Measurements from ENCODE around the gene MYCBPAP.
A peak's percentile ranks its signal among the peaks of the same experiment; 100 is the strongest.

The MYCBPAP gene

DNA sequence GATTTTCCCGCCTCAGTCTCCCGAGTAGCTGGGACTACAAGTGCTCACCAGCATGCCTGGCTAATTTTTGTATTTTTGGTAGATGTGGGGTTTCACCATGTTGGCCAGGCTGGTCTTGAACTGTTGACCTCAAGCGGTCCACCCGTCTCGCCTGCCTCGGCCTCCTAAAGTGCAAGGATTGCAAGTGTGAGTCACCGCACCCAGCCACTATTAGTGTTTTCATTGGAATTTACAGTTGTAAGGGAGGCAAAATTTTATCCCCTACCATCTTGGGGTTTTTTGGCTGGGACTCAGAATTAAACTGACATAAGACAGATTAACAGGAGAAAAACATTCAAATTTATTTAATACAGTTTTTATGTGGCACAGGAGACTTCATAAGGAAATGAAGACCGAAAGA is 12.3 kb upstream of the MYCBPAP start:
- DNase-seq (ENCODE audit: low spot score): no peak
- CTCF ChIA-PET: interaction anchor here (0.6 kb wide), 1 partner anchor 230 kb away, joined by 3 read pairs; no protein-coding TSS in a partner anchor
- no peak for TF ChIP-seq CTCF (conservative IDR thresholded peaks at IDR 0.05; ENCODE audit: low read depth)
- H3K27ac ChIP-seq: no peak overlapping the region
- POLR2A ChIA-PET (ENCODE audit: low non-redundant PET): no interaction called here

GRCh38 chr17:50498021-50498874 is 10.0 kb upstream of the MYCBPAP start:
- ChIA-PET CTCF (interaction anchor here (0.7 kb wide), 1 partner anchor 638 kb away, joined by 4 read pairs; no protein-coding TSS in a partner anchor), POLR2A (ENCODE audit: low non-redundant PET) (no interaction called here)
- H3K27ac ChIP-seq: peak overlapping the region; percentile 31
- DNase-seq (ENCODE audit: low spot score): no peak
- no peak for TF ChIP-seq CTCF (conservative IDR thresholded peaks at IDR 0.05; ENCODE audit: low read depth)

DNA sequence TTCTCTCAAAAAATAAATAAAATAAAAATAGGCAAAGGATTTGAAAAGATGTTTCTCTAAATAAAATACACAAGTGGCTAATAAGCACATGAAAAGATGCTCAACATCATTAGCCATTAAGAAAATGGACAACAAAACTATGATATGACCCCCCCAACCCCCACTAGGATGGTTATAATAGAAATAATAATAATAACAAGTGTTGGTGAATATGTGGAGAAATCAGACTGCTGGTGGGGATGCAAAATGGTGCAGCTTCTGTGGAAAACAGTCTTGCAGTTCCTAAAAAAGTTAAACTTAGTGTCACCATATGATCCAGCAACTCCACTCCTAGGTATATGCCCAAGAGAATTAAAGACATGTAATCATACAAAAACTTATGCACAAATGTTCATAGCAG is 9.0 kb upstream of the MYCBPAP start:
- ChIA-PET CTCF (no interaction called here), POLR2A (ENCODE audit: low non-redundant PET) (no interaction called here)
- H3K27ac ChIP-seq: no peak overlapping the region
- TF ChIP-seq CTCF (conservative IDR thresholded peaks at IDR 0.05; ENCODE audit: low read depth): no peak
- DNase-seq (ENCODE audit: low spot score): no peak

- POLR2A ChIA-PET (ENCODE audit: low non-redundant PET): no interaction called here
Observed at GRCh38 chr17:50499721-50500120, 8.5 kb upstream of the MYCBPAP start.

GRCh38 chr17:50501054-50501453 is 7.2 kb upstream of the MYCBPAP start:
- ChIA-PET CTCF (interaction anchor here (0.7 to 1.9 kb wide), 9 partner anchors 9 to 301 kb away, joined by 3 to 7 read pairs (median 3); no protein-coding TSS in a partner anchor), POLR2A (ENCODE audit: low non-redundant PET) (interaction anchor here (1.1 kb wide), 1 partner anchor 32 kb away, joined by 3 read pairs; the partner anchor contains the start of gene EPN3)

More at GRCh38 chr17:50499721-50500120, 8.5 kb upstream of the MYCBPAP start:
- CTCF ChIA-PET: no interaction called here
- H3K27ac ChIP-seq: no peak overlapping the region
- no peak for DNase-seq (ENCODE audit: low spot score)
- no peak for TF ChIP-seq CTCF (conservative IDR thresholded peaks at IDR 0.05; ENCODE audit: low read depth)

More at GRCh38 chr17:50501054-50501453, 7.2 kb upstream of the MYCBPAP start:
- TF ChIP-seq CTCF (conservative IDR thresholded peaks at IDR 0.05; ENCODE audit: low read depth): peak; percentile 54
- no peak overlapping the region for H3K27ac ChIP-seq
- DNase-seq (ENCODE audit: low spot score): no peak
